ENCODE data around the gene MBD5. TPM values are rescaled to one million over a fixed set of nuclear protein-coding genes. Genes with fewer than 3 reads are reported as not detected.

The MBD5 gene
- total and polyA plus RNA-seq, 4 donors = 5.7 to 140 (median 21.2) TPM

DNA sequence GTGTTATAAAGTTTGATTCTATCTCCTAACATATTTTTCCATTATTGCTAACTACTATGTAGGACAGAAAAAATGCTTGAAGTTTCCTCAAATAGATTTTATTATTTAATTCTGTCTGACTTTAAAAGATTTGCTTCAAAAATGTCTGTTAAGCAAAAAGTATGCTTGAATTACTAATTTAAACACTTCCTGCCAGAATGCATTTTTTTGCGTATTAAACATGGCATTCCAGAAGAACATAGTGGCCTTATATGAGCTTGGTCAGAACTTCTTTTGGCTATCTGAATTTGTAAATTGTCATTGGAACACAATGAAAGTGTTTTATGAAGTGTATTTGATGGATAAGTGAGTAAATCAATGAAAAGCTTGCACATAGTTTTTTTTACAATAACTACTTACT lies 37.8 kb downstream of the MBD5 start:
- Histone ChIP-seq H3K9me3 (ENCODE audit: control insufficient read depth in 4 of 4, insufficient read depth in 3 of 4, low read length in 3 of 4) (no peaks in the 10 kb centered on the region), H3K27ac (ENCODE audit: low read depth in 1 of 2, low read length in 1 of 2) (no peak overlapping the region), H3K27me3 (ENCODE audit: control insufficient read depth in 3 of 3, insufficient read depth in 3 of 3, low read length in 2 of 3) (no peaks in the 10 kb centered on the region), H3K4me1 (ENCODE audit: control insufficient read depth in 5 of 5, insufficient read depth in 5 of 5, low read length in 5 of 5) (peaks cover 0 to 3% (median 0%) of the 10 kb centered on the region in 5 donors), H3K4me3 (no peak overlapping the region), H3K36me3 (ENCODE audit: control insufficient read depth in 4 of 4, insufficient read depth in 4 of 4, low read length in 4 of 4) (peaks cover 0 to 3% (median under 1%) of the 10 kb centered on the region in 4 donors), H3K9ac (ENCODE audit: insufficient read depth in 1 of 2, low read length in 2 of 2) (no peak overlapping the region)
- ATAC-seq (ENCODE audit: insufficient read depth, low FRiP score) = no peak
- WGBS, 2 donors = 93 to 100% methylated on average over 1 of the region's 1 CpG
- no peak for DNase-seq
- TF ChIP-seq, protein P1, sequence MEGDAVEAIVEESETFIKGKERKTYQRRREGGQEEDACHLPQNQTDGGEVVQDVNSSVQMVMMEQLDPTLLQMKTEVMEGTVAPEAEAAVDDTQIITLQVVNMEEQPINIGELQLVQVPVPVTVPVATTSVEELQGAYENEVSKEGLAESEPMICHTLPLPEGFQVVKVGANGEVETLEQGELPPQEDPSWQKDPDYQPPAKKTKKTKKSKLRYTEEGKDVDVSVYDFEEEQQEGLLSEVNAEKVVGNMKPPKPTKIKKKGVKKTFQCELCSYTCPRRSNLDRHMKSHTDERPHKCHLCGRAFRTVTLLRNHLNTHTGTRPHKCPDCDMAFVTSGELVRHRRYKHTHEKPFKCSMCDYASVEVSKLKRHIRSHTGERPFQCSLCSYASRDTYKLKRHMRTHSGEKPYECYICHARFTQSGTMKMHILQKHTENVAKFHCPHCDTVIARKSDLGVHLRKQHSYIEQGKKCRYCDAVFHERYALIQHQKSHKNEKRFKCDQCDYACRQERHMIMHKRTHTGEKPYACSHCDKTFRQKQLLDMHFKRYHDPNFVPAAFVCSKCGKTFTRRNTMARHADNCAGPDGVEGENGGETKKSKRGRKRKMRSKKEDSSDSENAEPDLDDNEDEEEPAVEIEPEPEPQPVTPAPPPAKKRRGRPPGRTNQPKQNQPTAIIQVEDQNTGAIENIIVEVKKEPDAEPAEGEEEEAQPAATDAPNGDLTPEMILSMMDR (IDR thresholded peaks at IDR 0.05; ENCODE audit: control extremely low read depth, extremely low read depth) = no peak

DNA sequence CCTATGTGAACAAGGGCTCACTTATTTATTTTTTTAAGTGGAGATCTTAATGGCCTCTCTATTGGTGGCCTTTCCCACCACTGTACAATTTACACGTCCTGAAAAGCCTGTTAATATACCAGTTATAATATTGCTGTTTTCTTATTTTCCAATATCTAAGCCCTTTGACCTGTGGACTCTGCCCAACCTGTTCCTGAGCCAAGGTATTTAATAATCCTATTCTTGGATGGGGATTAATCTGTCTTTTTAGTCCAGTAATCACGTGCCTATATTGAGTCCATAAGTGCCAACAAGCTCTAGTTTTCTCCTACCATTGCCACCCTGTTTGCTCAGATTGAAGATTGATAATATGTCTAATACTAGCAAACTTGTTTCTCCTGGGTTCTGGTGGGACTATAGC lies 42.7 kb downstream of the MBD5 start:
- Histone ChIP-seq H3K27ac (ENCODE audit: low read depth in 1 of 2, low read length in 1 of 2) (no peak overlapping the region), H3K9me3 (ENCODE audit: control insufficient read depth in 4 of 4, insufficient read depth in 3 of 4, low read length in 3 of 4) (no peaks in the 10 kb centered on the region), H3K9ac (ENCODE audit: insufficient read depth in 1 of 2, low read length in 2 of 2) (no peak overlapping the region), H3K4me1 (ENCODE audit: control insufficient read depth in 5 of 5, insufficient read depth in 5 of 5, low read length in 5 of 5) (peaks cover 0 to 2% (median 0%) of the 10 kb centered on the region in 5 donors), H3K27me3 (ENCODE audit: control insufficient read depth in 3 of 3, insufficient read depth in 3 of 3, low read length in 2 of 3) (no peaks in the 10 kb centered on the region), H3K4me3 (no peak overlapping the region), H3K36me3 (ENCODE audit: control insufficient read depth in 4 of 4, insufficient read depth in 4 of 4, low read length in 4 of 4) (no peaks in the 10 kb centered on the region)
- TF ChIP-seq, protein P1 (IDR thresholded peaks at IDR 0.05; ENCODE audit: control extremely low read depth, extremely low read depth) = no peak
- DNase-seq (no peak), ATAC-seq (ENCODE audit: insufficient read depth, low FRiP score) (no peak)
- WGBS, 2 donors = 76 to 96% methylated on average over 2 of the region's 2 CpGs

DNA sequence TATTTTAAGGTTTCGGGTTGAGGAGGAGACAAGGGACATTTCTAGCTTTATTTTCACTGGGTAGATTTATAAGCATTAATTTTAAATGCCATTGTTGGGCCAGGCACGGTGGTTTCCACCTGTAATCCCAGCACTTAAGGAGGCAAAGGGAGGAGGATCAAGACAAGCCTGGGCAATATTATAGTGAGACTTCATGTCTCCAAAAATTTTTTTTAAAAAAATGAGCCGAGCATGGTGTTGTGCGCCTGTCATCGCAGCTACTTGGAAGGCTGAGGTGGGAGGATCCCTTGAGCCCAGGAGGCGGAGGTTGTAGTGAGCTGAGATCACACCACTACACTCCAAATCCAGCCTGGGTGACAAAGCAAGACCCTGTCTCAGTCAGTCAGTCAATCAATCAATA lies 45.0 kb downstream of the MBD5 start:
- DNase-seq = no peak
- WGBS, 2 donors = 97 to 98% methylated on average over 6 of the region's 6 CpGs
- TF ChIP-seq, protein P1 (IDR thresholded peaks at IDR 0.05; ENCODE audit: control extremely low read depth, extremely low read depth) = no peak
- no peaks in the 10 kb centered on the region for H3K36me3 ChIP-seq (ENCODE audit: control insufficient read depth in 4 of 4, insufficient read depth in 4 of 4, low read length in 4 of 4)
- no peaks in the 10 kb centered on the region for H3K9me3 ChIP-seq (ENCODE audit: control insufficient read depth in 4 of 4, insufficient read depth in 3 of 4, low read length in 3 of 4)
- H3K27me3 ChIP-seq (ENCODE audit: control insufficient read depth in 3 of 3, insufficient read depth in 3 of 3, low read length in 2 of 3) = no peaks in the 10 kb centered on the region
- H3K4me3 ChIP-seq = no peak overlapping the region
- no peak overlapping the region for H3K9ac ChIP-seq (ENCODE audit: insufficient read depth in 1 of 2, low read length in 2 of 2)
- no peak overlapping the region for H3K27ac ChIP-seq (ENCODE audit: low read depth in 1 of 2, low read length in 1 of 2)
- peaks cover 0 to 2% (median 0%) of the 10 kb centered on the region in 5 donors for H3K4me1 ChIP-seq (ENCODE audit: control insufficient read depth in 5 of 5, insufficient read depth in 5 of 5, low read length in 5 of 5)
- ATAC-seq (ENCODE audit: insufficient read depth, low FRiP score) = no peak

DNA sequence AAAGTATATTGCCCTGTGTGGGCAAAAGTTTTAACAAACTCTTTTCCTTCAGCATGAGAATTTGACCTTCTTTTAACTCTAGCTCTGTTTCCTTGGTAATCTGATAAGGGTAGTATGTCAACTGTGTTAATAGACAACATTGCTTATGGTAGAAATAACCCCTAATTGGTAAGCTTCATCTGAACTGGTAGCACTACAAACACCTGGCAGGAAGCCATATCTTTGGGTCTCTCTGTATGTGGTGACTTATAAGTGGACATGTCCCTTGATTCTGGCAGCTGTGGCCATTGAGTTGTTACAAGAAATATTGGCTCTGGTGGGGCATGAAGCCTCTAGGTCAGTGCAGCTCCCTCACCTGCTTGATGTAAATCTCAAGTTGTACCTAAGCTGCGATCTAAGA lies 46.9 kb downstream of the MBD5 start:
- H3K9ac ChIP-seq (ENCODE audit: insufficient read depth in 1 of 2, low read length in 2 of 2) = no peak overlapping the region
- H3K4me3 ChIP-seq = no peak overlapping the region
- no peaks in the 10 kb centered on the region for H3K36me3 ChIP-seq (ENCODE audit: control insufficient read depth in 4 of 4, insufficient read depth in 4 of 4, low read length in 4 of 4)
- peaks cover 0 to 2% (median 0%) of the 10 kb centered on the region in 5 donors for H3K4me1 ChIP-seq (ENCODE audit: control insufficient read depth in 5 of 5, insufficient read depth in 5 of 5, low read length in 5 of 5)
- H3K27me3 ChIP-seq (ENCODE audit: control insufficient read depth in 3 of 3, insufficient read depth in 3 of 3, low read length in 2 of 3) = no peaks in the 10 kb centered on the region
- ATAC-seq (ENCODE audit: insufficient read depth, low FRiP score) (no peak), DNase-seq (peak in 1 of 3 donors; percentile 17)
- H3K27ac ChIP-seq (ENCODE audit: low read depth in 1 of 2, low read length in 1 of 2) = no peak overlapping the region
- WGBS, 2 donors = 93 to 100% methylated on average over 1 of the region's 1 CpG
- no peaks in the 10 kb centered on the region for H3K9me3 ChIP-seq (ENCODE audit: control insufficient read depth in 4 of 4, insufficient read depth in 3 of 4, low read length in 3 of 4)
- TF ChIP-seq, protein P1 (IDR thresholded peaks at IDR 0.05; ENCODE audit: control extremely low read depth, extremely low read depth) = no peak
